Superior temporal gyrus (tissue), 1 donor: ENCODE results near the gene HBE1.

Experiments
- DNase-seq: peaks from one replicate; pipeline ENCODE4 v3.0.0-alpha.2; 2016; ENCODE audit errors: extremely low spot score

HBE1 gene

DNA sequence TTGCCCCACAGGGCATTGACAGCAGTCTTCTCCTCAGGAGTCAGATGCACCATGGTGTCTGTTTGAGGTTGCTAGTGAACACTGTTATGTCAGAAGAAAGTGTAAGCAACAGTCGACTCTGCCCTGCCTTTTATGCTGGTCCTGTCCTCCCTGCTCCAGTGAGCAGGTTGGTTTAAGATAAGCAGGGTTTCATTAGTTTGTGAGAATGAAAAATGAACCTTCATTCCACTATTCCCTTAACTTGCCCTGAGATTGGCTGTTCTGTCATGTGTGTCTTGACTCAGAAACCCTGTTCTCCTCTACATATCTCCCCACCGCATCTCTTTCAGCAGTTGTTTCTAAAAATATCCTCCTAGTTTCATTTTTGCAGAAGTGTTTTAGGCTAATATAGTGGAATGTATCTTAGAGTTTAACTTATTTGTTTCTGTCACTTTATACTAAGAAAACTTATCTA, 35.3 kb downstream of the HBE1 start, which contains the start of gene HBD:
Gene HBD (minus strand): TSS at position 103 of the 454 bp plus-strand sequence. CDS start 50 bp downstream, at position 53.
- no peak for DNase-seq

DNA sequence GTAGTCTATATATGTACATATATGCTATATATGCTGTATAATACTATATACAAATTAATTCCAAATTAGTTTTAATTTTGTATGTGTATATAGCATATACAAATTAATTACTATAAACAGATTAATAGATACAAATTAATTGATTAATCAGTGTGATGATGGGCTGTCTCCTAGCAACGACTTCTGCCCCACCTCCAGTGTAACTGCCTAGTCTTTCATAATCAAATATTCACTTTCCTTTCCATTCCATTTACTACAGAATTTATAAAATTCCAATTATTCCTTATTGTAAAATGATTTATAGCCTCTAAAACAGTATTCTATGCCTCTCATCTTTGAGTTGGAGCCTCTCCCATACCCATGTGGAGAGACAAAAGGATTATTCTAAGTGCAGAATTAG, 36.4 kb downstream of the HBE1 start:
- DNase-seq: no peak

DNA sequence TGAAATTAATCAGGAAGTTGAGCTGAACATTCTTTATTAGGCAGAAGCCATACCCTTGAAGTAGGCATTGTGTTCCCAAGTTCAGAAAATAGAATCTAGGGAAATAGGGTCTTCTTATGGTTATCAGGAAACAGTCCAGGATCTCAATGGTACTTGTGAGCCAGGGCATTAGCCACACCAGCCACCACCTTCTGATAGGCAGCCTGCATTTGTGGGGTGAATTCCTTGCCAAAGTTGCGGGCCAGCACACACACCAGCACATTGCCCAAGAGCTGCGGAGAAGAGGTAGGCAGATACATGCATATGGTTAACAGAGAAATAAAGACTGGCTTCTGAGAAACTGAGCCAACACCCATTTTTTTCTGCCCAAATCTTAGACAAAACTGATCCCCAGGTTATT, 36.9 kb downstream of the HBE1 start:
- DNase-seq: no peak

DNA sequence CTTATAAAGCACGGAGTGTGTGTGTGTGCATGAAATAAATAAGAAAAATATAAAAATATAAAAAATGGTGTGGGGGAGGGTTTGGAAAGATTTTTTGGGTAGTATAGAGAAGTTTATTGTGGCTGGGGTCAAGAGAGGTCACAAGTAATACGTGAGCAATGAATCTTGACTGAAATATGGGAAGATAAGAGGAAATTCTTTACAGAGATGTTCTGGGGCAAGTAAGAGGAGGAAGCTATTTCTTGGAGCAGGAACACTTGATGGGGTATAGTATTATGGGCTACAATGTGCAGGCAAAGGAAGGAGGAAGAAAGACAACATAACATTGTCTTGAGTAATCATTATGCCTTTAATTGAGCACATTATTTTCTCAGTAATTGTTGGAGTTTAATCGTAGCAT, 37.6 kb downstream of the HBE1 start:
- DNase-seq: no peak

DNA sequence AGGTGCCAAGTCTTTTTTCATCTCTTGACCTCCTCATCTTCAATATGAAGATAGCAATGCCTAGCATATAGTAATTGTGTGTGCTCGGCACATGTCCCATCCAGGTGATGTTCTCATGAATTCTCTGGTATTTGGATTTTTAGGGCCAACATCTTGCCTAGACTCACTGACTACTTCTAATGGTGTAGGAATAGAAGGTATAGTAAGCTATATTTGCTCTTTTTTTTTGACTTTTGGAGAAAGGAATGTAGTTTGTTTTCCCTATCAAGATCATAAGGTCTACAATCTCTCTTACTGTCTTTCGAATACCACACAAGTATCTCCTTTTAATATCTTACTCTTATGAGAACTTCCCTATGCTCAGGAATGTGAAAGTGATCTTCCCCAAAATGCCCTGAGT, 38.6 kb downstream of the HBE1 start:
- DNase-seq: no peak

DNA sequence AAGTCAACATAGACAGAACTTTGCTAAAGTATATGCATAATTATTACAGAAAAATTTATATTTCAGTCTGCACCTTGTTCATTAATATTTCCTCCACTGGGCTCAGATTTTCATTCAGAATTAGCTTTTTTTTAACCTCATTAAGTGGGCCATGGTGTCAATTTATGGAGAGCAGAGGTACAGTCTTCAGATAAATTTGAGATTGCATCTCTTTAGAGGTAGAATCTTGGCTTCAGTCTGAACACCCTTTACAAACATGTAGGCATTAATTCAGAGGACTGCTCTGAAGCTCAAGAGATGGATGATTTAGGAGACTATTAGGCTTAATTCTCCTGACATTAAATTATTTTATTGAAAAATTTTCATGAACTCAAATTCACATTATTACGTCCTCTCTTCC, 39.5 kb downstream of the HBE1 start:
- DNase-seq: no peak

DNA sequence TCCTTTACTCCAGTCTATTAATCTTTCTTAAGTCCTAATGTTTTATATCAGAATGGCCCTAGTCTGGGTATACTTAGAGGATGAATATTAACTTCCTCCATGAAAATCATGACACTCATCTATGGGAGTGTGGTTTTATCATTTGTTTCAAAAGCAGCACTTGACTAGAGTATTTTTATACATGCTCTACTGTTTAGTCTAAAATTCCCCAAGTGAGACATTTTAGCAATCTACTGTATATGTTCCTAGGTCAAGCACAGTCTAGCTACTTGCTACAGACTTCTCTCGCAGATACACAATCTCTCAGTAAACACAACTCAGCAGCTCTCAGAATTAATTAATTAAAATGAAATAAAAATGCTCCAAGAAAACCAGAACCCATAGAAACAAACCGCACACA, 39.9 kb downstream of the HBE1 start:
- no peak for DNase-seq

DNA sequence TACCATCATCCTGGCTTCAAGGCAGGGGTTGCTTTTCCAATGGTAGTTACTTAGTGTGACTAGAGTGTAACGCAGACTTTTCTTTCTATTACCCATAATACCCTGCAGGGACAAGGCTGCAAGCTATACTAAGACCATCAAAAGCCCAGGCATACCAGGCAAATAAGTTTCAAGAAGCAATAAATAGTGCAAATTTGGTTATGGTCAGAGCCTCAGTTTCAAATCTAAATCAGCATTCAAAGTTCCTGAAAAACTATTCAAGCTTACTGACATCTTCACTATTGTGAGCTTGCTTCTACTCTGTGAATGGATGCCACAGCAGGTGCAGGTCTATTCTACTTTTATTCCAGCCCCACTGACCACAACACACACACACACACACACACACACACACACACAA, 40.4 kb downstream of the HBE1 start:
- no peak for DNase-seq

DNA sequence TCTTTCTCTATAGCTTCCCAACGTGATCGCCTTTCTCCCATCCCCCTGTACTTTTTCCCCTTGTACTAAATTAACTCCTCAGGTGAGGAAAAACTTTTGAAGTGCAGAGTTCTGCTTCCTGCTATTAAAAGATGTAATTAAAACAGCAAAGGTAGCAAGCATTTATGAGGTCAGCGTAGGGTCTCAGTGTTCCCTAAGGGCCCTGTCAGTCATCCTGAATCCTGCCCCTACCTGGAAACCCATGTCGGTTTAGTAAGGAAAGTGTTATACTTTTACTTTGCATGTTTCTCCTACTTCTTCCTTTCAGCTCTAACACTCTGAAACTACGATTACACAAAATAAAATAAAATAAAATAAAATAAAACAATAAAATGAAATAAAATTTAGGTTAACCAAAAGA, 41.6 kb downstream of the HBE1 start:
- DNase-seq: no peak

DNA sequence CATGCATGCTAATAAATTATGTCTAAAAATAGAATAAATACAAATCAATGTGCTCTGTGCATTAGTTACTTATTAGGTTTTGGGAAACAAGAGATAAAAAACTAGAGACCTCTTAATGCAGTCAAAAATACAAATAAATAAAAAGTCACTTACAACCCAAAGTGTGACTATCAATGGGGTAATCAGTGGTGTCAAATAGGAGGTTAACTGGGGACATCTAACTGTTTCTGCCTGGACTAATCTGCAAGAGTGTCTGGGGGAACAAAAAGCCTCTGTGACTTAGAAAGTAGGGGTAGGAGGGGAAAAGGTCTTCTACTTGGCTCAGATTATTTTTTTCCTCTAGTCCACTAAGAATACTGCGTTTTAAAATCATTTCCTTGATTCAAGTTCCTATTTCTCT, 42.1 kb downstream of the HBE1 start:
- DNase-seq: no peak

DNA sequence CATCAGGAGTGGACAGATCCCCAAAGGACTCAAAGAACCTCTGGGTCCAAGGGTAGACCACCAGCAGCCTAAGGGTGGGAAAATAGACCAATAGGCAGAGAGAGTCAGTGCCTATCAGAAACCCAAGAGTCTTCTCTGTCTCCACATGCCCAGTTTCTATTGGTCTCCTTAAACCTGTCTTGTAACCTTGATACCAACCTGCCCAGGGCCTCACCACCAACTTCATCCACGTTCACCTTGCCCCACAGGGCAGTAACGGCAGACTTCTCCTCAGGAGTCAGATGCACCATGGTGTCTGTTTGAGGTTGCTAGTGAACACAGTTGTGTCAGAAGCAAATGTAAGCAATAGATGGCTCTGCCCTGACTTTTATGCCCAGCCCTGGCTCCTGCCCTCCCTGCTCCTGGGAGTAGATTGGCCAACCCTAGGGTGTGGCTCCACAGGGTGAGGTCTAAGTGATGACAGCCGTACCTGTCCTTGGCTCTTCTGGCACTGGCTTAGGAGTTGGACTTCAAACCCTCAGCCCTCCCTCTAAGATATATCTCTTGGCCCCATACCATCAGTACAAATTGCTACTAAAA, 42.9 kb downstream of the HBE1 start, which contains the start of gene HBB:
Gene HBB (minus strand): TSS at position 340 of the 579 bp plus-strand sequence. CDS start 50 bp downstream, at position 290.
- DNase-seq: no peak

DNA sequence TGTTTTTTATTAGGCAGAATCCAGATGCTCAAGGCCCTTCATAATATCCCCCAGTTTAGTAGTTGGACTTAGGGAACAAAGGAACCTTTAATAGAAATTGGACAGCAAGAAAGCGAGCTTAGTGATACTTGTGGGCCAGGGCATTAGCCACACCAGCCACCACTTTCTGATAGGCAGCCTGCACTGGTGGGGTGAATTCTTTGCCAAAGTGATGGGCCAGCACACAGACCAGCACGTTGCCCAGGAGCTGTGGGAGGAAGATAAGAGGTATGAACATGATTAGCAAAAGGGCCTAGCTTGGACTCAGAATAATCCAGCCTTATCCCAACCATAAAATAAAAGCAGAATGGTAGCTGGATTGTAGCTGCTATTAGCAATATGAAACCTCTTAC, 44.3 kb downstream of the HBE1 start:
- no peak for DNase-seq

DNA sequence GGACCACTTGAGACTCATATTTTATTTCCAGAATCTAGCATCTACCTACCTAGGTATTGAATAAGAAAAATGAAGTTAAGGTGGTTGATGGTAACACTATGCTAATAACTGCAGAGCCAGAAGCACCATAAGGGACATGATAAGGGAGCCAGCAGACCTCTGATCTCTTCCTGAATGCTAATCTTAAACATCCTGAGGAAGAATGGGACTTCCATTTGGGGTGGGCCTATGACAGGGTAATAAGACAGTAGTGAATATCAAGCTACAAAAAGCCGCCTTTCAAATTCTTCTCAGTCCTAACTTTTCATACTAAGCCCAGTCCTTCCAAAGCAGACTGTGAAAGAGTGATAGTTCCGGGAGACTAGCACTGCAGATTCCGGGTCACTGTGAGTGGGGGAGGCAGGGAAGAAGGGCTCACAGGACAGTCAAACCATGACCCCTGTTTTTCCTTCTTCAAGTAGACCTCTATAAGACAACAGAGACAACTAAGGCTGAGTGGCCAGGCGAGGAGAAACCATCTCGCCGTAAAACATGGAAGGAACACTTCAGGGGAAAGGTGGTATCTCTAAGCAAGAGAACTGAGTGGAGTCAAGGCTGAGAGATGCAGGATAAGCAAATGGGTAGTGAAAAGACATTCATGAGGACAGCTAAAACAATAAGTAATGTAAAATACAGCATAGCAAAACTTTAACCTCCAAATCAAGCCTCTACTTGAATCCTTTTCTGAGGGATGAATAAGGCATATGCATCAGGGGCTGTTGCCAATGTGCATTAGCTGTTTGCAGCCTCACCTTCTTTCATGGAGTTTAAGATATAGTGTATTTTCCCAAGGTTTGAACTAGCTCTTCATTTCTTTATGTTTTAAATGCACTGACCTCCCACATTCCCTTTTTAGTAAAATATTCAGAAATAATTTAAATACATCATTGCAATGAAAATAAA, 44.9 kb downstream of the HBE1 start:
- DNase-seq: no peak

DNA sequence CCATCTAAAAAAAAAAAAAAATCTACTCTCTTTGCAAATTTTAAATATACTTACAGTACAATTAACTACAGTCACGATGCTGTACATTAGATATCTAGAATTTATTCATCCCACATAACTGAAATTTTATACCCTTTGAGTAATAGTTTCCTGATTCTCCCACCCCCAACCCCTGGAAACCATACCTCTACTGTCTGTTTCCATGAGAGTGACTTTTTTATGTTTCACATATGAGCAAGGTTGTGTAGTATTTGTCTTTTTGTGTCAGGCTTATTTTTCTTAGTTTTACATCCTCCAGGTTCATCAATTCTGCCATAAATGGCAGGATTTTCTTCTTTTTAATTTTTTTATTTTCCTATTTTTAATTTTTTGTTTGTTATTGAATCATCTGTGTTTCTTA, 46.1 kb downstream of the HBE1 start:
- no peak for DNase-seq

DNA sequence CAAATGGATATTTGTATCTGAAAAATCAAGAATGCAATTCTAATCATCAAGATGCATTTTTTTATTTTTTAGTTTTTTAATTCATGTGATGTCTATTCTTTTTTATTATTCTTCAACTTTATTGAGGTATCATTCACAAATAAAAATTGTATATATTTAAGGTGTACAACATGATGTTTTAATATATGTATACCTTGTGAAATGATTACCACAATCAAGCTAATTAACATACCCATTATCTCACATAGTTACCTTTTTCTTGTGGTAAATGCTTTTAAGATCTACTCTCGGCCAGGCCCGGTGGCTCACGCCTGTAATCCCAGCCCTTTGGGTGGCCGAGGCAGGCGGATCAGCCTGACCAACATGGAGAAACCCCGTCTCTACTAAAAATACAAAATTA, 46.6 kb downstream of the HBE1 start:
- no peak for DNase-seq
